ENCODE measurements around the gene BASP1.
A peak's percentile ranks its signal among the peaks of the same experiment; 100 is the strongest.
"Not testable (repeated sequence)": the region's sequence is repeated elsewhere in the genome, so short reads cannot be mapped to it uniquely, and the experiment has no call there.

The BASP1 gene

DNA sequence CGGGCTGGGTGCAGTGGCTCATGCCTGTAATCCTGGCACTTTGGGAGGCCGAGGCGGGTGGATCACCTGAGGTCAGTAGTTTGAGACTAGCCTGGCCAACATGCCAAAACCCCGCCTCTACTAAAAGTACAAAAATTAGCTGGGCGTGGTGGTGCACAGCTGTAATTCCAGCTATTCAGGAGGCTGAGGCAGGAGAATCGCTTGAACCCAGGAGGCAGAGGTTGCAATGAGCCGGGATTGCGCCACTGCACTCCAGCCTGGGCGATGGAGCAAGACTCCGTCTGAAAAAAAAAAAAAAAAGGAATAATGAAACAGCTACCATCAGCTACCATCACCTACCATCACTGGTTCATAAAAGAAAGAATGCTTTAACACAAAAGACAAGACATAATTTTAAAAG is 25.9 kb upstream of the BASP1 start:
- DNase-seq (ENCODE audit: low spot score): not testable (repeated sequence)

DNA sequence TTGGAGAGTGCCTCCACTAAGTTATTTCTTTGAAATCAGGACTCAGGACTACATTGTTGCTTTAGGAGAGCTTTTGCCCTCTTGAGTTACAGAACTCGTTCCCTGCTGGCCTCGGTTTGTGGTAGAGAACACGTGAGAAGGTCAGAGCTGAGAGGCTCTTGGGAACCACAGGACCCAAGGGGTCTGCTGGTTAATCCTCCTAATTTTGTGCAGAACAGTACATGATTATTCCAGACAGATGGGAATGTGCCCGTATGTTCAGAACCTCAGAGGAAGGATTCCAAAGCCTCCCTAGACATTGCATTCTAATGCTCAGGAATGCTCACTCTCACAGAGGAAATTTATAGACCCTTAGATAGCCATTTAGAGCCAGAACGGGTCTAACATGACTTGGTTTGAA is 25.2 kb upstream of the BASP1 start:
- DNase-seq (ENCODE audit: low spot score): no peak

DNA sequence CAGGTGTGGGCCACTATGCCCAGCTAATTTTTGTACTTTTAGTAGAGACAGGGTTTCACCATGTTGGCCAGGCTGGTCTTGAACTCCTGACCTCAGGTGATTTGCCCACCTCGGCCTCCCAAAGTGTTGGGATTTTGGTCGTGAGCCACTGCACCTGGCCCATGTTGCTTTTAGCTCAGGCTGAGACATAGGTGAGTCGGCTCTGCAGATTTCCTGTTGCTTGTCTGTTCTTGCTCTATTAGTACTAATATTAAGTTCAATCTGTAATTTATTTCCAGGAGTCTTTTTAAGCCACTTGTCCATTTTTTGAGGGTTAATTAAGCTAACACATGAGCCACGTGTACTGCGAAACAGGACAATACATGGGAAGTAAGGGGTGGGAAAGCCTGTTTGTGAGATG is 21.4 kb upstream of the BASP1 start:
- no peak for DNase-seq (ENCODE audit: low spot score)

DNA sequence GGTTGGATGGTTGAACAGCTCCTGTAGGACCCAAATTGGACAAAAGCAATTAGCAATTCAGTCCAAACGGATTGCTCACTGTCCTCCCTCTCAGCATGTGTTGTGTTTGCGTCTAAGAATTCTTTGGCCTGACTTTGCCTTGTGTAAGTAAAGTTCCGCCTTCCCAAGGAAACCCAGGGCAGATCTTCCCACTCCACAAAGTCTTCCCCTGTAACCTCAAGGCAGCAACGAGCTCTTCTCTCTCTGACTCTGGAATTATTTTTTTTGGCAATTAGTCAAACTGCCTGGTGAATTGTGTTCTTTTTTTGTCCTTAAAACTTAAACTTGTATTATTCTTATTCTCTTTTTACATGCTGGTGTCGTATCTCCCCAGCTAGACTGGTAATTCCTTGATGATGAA is 20.7 kb upstream of the BASP1 start:
- no peak for DNase-seq (ENCODE audit: low spot score)

DNA sequence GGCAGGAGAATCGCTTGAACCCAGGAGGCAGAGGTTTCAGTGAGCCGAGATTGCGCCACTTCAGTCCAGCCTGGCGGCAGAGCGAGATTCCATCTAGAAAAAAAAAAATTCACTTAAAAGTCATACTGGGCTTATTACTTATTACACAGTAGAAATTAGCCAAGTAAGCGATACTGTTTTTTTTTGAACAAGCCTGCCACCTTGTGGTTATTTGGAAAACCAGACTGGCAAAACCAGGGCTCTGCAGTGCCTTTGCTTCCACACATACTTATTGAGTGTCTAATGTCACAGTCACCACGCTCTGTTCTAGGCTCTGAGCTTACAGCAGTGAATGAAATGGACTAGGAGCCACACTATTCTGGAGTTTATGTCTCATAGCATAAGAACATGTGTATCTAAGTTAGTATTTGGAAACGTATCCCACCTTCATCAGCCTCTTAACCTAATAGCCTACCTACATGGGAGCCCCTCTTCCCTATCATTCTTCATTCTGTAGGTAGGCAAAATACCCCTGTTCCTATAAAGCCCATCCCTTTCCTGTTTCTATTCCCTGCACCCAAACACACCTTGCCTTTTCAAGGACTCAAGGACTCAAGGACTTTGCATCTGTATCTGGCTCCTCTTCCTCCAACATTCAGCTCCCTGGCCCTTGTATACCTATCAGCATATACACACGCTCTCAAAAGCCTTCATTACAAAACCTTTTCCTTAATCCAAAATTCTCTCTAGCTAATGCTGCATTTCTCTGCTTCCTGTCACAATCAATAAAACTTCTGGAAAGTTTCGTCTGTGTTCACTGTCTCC is 13.9 kb upstream of the BASP1 start:
- peak; percentile 66 for DNase-seq (ENCODE audit: low spot score)

DNA sequence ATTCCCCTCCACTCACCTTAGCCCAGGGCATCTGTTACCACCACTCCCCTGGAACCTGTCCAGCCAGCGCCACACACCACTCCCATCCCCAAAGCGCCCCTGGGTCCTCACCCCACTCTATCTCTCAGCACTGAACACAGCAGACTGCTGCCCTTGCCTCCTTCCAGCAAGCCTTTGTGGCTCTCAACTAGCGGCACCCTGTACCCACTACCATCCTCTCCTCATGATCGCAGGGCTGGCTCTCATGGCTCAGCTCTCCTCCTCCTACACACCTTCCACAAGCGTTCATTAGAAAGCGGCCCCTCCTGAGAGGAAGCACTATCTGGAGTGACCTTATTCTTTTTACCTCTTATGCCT is 13.3 kb upstream of the BASP1 start:
- DNase-seq (ENCODE audit: low spot score): no peak

DNA sequence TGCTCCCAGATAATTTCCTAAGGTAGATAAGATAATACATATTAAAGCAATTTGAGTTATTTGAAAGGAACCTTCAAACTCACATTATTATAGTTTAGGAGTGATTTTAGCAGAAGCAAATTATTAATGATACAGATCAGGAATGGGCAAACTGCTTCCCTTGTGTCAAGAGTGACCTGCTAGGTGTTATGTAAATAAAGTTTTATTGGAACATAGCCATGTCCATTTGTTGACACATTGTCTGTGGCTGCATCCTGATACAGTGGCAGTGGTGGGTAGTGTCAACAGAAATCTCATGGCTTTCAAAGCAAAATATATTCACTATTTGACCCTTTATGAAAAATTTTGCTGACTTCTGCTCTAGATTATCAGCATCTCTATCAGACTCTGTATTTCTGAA is 11.4 kb upstream of the BASP1 start:
- no peak for DNase-seq (ENCODE audit: low spot score)

DNA sequence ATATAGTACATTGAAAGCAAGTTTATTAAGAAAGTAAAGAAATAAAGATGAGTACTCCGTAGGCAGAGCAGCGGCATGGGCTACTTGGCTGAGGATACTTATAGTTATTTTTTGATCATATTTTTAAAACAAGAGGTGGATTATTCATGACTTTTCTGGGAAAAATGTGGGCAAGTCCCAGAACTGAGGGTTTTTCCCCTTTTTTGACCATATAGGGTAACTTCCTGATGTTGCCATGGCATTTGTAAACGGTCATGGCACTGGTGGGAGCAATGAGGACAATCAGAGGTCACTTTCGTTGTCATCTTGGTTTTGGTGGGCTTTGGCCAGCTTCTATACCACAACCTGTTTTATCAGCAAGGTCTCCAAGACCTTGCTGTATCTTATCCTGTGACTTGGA is 5.2 kb upstream of the BASP1 start:
- DNase-seq (ENCODE audit: low spot score): no peak

DNA sequence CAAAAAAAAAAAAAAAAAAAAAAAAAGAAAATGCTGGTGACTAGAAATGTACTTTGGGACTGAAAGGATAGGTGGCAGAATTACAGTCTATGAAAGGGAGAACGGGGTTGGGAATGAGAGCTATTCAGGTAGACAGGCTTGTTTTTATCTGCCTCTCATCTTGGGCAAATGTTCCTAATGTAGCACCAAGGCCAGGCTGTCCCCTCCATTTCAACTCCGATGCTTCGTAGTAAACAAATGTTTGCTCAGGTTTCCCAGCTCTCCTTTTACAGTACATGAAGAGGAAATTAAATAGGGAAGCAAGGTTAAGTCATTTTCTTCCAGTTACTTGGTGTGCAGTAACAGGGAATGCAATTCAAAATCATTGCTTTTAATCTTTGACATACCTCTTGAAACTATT is 4.4 kb upstream of the BASP1 start:
- DNase-seq (ENCODE audit: low spot score): no peak

DNA sequence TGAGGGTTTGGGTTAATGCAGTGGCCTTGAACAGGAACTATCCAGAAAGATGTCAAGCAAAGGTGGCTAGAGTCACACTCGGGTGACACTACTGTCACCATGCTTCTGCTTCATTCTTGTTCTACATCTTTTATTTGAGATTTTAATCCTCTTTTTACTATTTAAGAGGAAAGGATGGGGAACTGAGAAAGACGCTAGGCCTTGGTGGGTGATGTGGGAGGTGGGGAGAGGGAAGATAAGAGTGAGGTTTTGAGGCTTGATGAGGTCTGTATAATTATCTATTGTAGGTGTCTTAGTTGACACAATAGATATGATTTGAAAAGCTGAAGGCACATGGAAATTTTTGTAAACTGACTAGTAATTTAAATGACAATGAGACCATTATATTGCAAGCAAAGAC is 3.5 kb upstream of the BASP1 start:
- no peak for DNase-seq (ENCODE audit: low spot score)

DNA sequence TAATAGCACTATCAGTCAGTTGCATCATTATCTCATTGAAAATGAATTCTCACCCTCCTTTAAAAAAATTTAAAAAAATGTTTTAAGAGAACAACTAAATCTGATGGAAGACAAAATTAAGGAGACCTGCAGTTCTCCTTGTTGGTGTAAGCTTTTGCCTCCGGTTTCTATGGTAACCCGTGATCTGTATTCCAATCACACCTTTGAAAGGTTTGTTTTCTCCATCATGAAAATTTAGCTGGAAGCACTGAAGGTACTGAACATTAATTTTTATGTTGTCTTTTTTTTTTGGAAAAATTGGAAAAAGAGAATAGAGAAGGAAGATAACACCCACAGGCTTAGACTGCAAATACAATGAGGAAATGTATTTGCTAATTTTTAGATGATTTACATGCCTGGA is 2.5 kb upstream of the BASP1 start:
- DNase-seq (ENCODE audit: low spot score): no peak

DNA sequence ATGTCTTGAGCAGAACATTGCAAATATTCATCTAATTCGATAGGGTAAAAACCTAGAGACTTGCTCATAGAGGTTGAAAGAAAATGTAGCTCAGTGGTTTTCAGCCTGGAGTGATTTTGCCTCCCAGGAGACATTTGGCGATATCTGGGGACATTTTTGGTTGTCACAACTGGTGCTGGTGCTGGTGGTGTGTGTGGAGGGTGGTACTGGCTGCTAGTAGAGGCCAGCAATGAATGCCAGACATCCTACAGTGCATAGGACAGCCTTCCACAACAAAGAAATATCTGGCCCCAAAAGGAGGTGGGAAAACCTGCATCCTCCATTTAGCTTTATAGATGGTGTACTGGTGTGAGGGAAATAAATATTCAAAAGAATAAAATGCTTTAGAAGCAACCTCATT is 2.1 kb upstream of the BASP1 start:
- DNase-seq (ENCODE audit: low spot score): no peak

DNA sequence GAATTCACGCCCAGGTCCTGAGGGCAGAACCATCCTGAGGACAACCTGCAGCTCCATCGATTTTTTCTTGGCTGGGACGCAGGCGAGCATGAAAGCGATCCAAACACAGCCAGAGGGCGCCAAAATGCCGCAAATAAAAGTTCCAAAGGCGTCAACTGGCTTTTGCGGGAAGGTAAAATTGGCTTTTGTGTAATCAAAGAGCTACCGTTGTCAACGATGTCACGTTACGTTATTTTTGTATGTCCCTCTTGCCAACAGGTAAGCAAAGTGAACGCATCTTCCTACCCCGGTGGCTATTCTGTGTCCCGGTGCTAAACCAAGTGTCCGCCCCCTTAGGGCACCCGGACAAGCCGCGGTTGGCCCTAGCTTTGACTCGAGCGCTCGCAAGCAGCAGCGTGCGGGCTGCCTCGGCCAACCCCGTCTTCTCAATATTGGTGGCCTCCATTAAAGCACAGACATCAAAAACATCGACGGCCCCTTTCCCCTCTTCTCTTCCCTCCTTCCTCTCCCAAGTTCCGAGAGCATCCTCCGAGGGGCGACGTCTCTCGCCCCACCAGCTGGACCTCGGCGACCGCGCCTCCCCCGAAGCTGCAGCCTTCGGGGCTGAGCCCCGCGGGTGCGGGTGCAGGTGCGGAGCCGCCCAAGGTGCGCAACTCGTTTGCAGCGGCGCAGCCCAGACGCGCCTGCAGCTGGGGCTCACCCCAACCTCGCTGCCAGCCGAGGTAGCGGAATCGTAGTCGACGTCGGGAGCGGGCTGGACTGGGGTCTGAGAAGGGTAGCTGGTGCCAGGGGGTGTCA is 1.1 kb upstream of the BASP1 start:
- DNase-seq (ENCODE audit: low spot score): peak; percentile 61

DNA sequence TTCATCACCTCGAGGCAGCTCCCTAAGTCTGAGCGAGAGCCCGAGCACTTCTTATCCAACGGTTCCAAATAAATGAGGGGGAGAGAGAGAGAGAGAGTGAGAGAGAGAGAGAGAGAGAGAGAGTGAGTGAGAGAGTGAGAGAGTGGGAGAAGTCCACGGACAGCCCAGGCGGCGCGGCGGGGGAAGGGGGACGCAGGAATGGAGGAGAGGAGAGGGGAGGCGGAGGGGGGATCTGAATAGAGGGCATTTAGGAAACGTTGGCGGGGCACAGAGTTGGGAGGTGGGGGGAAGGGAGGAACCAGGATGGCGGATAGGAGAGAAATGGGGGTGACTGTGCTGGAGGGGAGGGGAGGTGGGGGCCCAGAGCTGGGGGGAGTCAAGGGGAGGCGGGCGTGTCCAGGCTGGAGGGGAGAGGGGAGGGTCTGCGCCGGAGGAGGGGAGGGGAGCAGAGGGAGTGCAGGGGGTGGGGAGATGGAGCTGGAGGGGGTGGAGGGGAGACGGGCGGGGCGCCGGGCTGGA is 398 bp upstream of the BASP1 start:
- DNase-seq (ENCODE audit: low spot score): no peak

DNA sequence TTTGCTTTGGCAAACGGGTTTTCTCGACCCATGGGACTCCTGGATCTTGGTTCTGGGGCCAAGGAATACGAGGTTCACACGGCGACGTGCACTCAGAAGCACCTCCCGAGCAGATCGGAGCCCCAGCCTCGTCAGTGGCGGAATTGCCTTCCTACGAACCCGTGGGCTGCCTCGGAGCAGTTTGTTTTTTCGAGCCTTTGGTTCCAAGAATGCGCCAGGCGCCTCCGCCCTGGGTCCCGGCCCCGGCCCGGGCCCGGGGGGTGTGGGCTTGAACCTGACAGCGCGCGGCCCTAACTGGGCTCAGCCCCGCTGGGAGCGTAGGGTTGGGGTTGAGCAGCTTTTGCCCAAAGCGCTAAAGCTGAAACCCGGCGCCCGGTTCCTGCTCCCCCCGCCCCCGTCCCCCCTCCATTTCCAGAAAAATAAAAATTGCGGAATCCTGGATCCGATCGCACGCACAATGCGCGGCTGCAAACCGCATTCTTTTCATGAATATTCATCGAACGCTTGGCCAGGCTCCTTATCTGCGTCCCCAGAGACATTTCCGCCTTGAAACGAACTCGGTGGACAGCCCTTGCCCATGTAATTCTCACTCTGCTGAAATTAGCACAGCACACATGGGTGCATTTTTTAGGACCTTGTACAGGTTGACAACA is 1.0 kb downstream of the BASP1 start:
- no peak for DNase-seq (ENCODE audit: low spot score)

DNA sequence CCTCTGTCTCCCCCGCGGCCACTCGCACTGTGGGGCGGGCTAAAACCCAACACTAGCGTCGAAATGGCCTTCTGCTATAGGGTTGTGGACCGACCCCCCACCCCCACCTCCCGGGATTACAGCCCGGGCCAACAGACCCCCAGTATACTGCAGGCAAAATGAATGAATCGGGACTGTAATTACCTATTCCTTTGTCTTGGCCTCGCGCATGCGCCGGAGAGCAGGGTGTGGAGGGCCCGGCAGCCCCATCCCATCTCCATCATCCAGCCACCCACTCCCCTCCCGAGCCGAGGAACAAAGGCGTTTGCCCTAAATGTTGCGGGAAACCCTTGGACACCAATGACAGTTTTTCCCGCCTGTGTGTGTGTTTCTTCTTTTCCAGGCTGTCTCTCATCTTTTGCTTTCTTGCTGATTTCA is 1.6 kb downstream of the BASP1 start:
- peak; percentile 77 for DNase-seq (ENCODE audit: low spot score)

DNA sequence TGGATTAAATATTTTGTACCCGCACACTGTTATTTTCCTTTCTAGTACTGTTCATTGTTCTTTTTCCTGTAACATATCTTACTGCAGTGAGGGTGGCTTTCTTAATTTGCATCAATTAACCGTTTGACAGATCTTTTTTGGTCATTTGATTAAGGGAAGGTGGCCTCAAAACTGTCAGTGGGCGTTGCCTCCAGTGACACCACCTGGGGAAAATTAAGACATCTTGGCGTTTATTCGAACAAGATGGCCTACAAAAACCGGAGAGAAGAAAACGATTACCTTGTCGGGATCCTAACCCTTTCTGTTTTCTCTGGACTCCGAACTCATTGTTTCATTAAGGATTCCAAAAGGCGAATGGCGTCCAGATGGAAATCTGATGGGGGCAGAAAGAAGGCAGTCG is 2.0 kb downstream of the BASP1 start:
- DNase-seq (ENCODE audit: low spot score): no peak

DNA sequence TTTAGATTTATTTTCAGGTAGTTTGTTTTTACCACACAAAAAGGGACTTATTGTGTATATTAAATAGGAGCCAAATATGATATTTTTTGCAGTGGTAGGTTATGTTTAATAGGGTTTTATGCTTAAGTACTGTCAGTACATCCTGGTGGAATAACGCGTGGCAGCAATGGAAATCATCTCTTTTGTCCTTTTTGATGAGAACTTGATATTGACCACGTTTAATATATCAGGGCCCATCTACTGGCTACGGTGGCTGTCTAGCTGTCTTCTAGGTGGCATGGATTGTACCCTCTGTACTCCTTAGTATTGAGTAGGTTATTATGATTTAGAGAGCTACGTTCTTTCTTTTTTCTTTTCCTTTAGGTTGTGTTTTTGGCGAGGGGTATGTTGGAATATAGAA is 2.6 kb downstream of the BASP1 start:
- DNase-seq (ENCODE audit: low spot score): no peak

DNA sequence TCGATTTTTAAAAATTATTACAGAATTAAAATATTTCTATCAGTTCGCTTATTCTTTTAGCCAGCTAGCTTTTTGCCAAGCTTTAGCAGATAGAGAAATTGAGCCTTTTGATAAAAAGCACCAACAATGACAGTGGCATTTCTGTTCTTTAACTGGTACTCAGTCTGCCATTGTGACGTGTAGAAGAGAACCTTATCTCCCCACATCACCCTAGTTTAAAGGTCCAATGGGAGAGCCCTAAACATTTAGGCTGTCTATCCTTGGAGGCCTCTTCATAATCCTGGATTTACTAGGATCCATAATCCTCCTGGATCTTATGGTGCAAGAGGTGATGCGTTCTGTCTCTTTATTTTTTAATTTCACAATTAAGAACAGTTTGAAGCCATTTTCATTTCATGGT is 3.0 kb downstream of the BASP1 start:
- no peak for DNase-seq (ENCODE audit: low spot score)

DNA sequence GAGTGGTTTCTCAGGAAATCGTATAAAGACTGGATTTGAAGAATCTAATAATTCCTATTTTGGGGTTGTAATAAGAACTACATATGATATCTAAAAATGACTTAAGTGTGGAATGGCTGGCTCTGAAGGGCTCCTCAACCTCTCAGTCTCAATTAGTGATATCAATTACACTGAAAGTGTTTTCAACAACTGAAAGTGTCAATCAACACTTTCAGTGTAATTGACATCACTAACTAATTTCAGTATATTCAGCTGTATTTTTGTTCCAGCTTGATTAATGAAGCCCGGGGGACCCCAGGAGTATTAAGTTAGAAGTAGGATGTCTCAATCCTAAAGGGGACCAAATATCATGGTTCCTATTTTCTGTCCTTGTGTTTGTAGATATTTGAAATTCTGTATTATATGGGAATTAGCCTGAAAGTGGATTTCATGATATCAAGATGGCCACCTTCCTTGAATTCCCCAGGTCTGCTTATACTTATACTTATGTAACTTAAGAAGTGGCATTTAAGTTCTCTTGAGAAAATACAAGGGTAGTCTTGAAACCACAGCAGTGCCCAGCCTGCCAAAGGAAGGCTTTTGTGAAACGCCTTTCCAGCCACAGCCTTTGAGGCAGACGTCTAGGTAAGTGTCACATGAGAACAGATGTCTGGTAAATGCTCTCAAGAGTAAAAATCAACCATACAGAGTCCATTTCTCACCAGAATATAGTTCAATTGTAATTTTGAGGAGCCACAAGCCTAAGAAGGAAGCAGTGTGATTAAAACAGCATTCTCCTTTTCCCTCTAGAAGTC is 4.6 kb downstream of the BASP1 start:
- no peak for DNase-seq (ENCODE audit: low spot score)

DNA sequence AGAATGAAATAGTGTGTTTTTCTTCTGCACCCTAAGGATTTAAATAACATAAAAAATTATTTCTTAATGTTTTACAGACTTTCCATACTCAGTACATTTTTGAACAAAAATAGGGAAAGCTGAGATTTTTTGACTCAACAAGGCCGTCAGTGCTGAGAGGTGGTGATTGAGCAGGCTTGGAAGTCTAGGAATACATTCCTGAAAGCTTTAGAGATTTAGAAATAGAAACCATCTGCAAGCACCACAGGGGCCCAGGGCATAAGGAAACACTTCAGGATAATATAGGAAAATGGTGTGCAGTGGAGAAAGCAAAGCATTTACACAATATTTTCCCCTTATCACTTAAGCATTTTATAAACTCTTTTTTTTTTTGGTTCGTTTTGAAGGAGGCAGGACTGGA is 5.2 kb downstream of the BASP1 start:
- DNase-seq (ENCODE audit: low spot score): no peak
